Fibroblast of lung (primary cell): Measurements from ENCODE around the gene RAB31. TPM values are rescaled to one million over a fixed set of nuclear protein-coding genes. Genes with fewer than 3 reads are reported as not detected.

Experiments
- DNase-seq, 2 donors: peaks; one replicate each; pipeline versions ENCODE4 v3.0.0 to v3.0.0-alpha.2; 2010; ENCODE audit warnings: low read depth in 2 of 2
- H2AFZ ChIP-seq: 2 replicates; pipeline ENCODE4 v1.5.1; 2012; ENCODE audit warnings: low read length, control low read depth, inconsistent platforms
- H3K27ac ChIP-seq: 2 replicates; pipeline ENCODE4 v1.5.1; 2011; ENCODE audit warnings: low read length, control low read depth; ENCODE audit not compliant: insufficient read depth
- H3K27me3 ChIP-seq: 2 replicates; pipeline ENCODE4 v1.5.1; 2011; ENCODE audit warnings: mild to moderate bottlenecking, low read length; ENCODE audit not compliant: control insufficient read depth, insufficient read depth
- H3K36me3 ChIP-seq: 2 replicates; pipeline ENCODE4 v1.5.1; 2011; ENCODE audit warnings: low read length; ENCODE audit not compliant: control insufficient read depth, insufficient read depth
- H3K4me1 ChIP-seq: 2 replicates; pipeline ENCODE4 v1.5.1; 2011; ENCODE audit warnings: low read length; ENCODE audit not compliant: control insufficient read depth, insufficient read depth; ENCODE audit errors: extremely low read depth
- H3K4me2 ChIP-seq: 2 replicates; pipeline ENCODE4 v1.5.1; 2011; ENCODE audit warnings: low read length, control low read depth; ENCODE audit not compliant: insufficient read depth; ENCODE audit errors: extremely low read depth
- H3K4me3 ChIP-seq, 4 experiments: fragments of 200-600 bp in 1 of 4; sonication (generic) in 1 of 4; replicated peaks in 1 of 4; 2 replicates each; pipeline ENCODE4 v1.5.1; 2011 to 2016; ENCODE audit warnings: low read length in 4 of 4, low read depth in 3 of 4, mild to moderate bottlenecking in 3 of 4, control low read depth in 2 of 4, inconsistent platforms in 1 of 4, mixed read lengths in 1 of 4; ENCODE audit not compliant: insufficient read depth in 1 of 4; ENCODE audit errors: control extremely low read depth in 1 of 4
- H3K79me2 ChIP-seq: 2 replicates; pipeline ENCODE4 v1.5.1; 2012; ENCODE audit warnings: mild to moderate bottlenecking, low read length, inconsistent platforms; ENCODE audit not compliant: control insufficient read depth, insufficient read depth
- H3K9ac ChIP-seq: 2 replicates; pipeline ENCODE4 v1.5.1; 2011; ENCODE audit warnings: mild to moderate bottlenecking, low read length, control low read depth; ENCODE audit not compliant: insufficient read depth
- H3K9me3 ChIP-seq: 2 replicates; pipeline ENCODE4 v1.5.1; 2012; ENCODE audit warnings: low read depth, low read length; ENCODE audit not compliant: control insufficient read depth, insufficient read depth
- H4K20me1 ChIP-seq: 2 replicates; pipeline ENCODE4 v1.5.1; 2011; ENCODE audit warnings: low read length; ENCODE audit not compliant: control insufficient read depth, insufficient read depth; ENCODE audit errors: extremely low read depth
- EZH2 ChIP-seq: IDR thresholded peaks from 2 replicates; pipeline ENCODE4 v1.5.1; 2012; ENCODE audit warnings: low read length, control low read depth, mild to moderate bottlenecking; ENCODE audit errors: missing control alignments
- polyA plus RNA-seq, 2 donors: library from polyadenylated mRNA; depleted of rRNA in 1 of 2; stranded (reverse) in 1 of 2; unstranded in 1 of 2; fragments of >200 nt; gene quantifications; 2 replicates each; pipeline ENCODE4 v1.2.1, GENCODE V29; 2011 to 2012; ENCODE audit warnings: missing spikeins in 1 of 2
- total RNA-seq: library from RNA; depleted of rRNA; stranded (reverse); fragments of >200 nt; gene quantifications from 2 replicates; pipeline ENCODE4 v1.2.1, GENCODE V29; 2014
- TF ChIP-seq, protein P1 (sequence below), 2 donors: IDR thresholded peaks in 1 of 2; conservative IDR thresholded peaks in 1 of 2; 1 replicate in 1 of 2; 2 replicates in 1 of 2; pipeline ENCODE4 v1.5.1; 2011 to 2012; ENCODE audit warnings: low read length in 2 of 2, control low read depth in 1 of 2, inconsistent platforms in 1 of 2, low read depth in 1 of 2, mild to moderate bottlenecking in 1 of 2

The RAB31 gene
- total and polyA plus RNA-seq, 2 donors (not counting 1 experiment from before 2014, with no cell fraction given) = 29.6 to 47.1 TPM

DNA sequence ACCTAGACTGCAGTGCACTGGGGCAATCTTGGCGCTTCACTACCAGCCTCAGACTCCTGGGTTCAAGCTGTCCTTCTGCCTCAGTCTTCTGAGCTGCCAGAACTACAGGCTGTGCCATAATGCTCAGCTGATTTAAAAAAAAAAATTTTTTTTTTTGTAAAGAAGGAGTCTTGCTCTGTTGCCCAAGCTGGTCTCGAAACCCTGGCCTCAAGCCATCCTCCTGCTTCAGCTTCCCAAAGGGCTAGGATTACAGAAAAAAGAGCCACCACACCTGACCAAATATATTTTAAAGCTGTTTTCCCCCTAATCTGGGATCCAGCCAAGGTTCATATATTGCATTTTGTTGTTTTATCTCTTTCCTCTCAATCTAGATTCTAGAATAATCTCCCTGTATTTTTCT, 82.2 kb downstream of the RAB31 start:
- H2AFZ ChIP-seq = no peak overlapping the region
- H3K27ac ChIP-seq = no peak overlapping the region
- H3K4me3 ChIP-seq = no peak overlapping the region
- H3K9ac ChIP-seq = no peak overlapping the region
- no peaks in the 10 kb centered on the region for H3K79me2 ChIP-seq
- no peaks in the 10 kb centered on the region for H4K20me1 ChIP-seq
- TF ChIP-seq, protein P1, sequence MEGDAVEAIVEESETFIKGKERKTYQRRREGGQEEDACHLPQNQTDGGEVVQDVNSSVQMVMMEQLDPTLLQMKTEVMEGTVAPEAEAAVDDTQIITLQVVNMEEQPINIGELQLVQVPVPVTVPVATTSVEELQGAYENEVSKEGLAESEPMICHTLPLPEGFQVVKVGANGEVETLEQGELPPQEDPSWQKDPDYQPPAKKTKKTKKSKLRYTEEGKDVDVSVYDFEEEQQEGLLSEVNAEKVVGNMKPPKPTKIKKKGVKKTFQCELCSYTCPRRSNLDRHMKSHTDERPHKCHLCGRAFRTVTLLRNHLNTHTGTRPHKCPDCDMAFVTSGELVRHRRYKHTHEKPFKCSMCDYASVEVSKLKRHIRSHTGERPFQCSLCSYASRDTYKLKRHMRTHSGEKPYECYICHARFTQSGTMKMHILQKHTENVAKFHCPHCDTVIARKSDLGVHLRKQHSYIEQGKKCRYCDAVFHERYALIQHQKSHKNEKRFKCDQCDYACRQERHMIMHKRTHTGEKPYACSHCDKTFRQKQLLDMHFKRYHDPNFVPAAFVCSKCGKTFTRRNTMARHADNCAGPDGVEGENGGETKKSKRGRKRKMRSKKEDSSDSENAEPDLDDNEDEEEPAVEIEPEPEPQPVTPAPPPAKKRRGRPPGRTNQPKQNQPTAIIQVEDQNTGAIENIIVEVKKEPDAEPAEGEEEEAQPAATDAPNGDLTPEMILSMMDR (conservative IDR thresholded peaks at IDR 0.05 in 1 of 2, IDR thresholded peaks at IDR 0.05 in 1 of 2; ENCODE audit: low read depth in 1 of 2, low read length in 2 of 2) = no peak
- no peak for TF ChIP-seq EZH2
- H3K36me3 ChIP-seq = no peaks in the 10 kb centered on the region
- no peak for DNase-seq
- H3K27me3 ChIP-seq = no peaks in the 10 kb centered on the region
- no peaks in the 10 kb centered on the region for H3K9me3 ChIP-seq
- no peaks in the 10 kb centered on the region for H3K4me1 ChIP-seq
- no peak overlapping the region for H3K4me2 ChIP-seq

DNA sequence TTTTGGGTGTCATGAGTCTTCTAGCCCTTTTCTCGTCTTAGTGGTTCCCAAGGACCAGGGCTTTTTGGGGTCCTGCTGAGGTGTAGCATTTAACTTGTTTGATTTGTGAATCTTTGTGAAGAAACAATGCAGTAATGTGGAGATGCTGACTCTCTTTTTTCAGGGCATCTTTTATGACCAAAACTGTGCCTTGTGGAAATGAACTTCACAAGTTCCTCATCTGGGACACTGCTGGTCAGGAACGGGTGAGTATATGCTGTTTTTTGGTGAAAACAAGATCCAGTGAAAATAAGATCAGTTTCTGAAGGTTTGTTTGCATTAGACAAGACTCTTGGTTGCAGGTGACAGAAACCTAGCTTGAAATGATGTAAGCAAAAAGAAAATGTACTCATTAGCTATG, 83.9 kb downstream of the RAB31 start:
- TF ChIP-seq, protein P1 (conservative IDR thresholded peaks at IDR 0.05 in 1 of 2, IDR thresholded peaks at IDR 0.05 in 1 of 2; ENCODE audit: low read depth in 1 of 2, low read length in 2 of 2) = no peak
- TF ChIP-seq EZH2 = no peak
- H3K9ac ChIP-seq = no peak overlapping the region
- H3K27me3 ChIP-seq = no peaks in the 10 kb centered on the region
- H3K4me3 ChIP-seq = no peak overlapping the region
- no peak overlapping the region for H3K27ac ChIP-seq
- H2AFZ ChIP-seq = no peak overlapping the region
- H3K9me3 ChIP-seq = no peaks in the 10 kb centered on the region
- H4K20me1 ChIP-seq = no peaks in the 10 kb centered on the region
- H3K79me2 ChIP-seq = no peaks in the 10 kb centered on the region
- DNase-seq = no peak
- no peaks in the 10 kb centered on the region for H3K36me3 ChIP-seq
- H3K4me2 ChIP-seq = no peak overlapping the region
- H3K4me1 ChIP-seq = no peaks in the 10 kb centered on the region

DNA sequence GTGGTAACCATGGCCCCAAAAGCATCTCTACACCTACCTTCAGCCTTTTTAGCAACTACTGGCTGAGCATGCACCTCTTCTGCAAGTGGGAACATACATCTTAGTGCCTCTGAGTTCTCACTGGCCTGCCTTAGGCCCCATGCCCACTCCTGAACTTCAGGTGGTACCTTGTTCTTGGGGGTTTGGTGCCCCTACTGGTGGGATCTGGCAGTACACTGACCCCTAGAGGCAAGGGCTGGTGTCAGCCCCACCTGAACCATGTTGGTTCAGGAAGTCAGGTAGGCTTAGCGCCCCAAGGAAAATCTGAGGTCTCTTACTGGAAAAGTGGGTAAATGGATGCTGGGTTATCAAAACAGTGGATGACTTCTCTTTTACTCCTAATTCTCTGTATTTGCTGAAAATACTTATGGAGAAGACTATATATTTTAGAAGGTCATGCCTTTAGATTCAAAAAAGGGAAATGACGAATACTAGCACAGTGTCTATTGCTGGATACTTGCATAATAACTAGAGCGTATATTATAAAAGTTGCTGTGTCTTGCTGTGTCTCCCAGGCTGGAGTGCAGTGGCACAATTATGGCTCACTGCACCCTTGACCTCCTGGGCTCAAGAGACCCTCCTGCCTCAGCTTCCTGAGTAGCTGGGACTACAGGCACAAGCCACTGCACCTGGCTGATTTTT, 84.6 kb downstream of the RAB31 start:
- Histone ChIP-seq H3K9me3 (no peaks in the 10 kb centered on the region), H3K27me3 (no peaks in the 10 kb centered on the region), H3K4me2 (no peak overlapping the region), H3K9ac (no peak overlapping the region), H3K4me1 (no peaks in the 10 kb centered on the region), H3K79me2 (no peaks in the 10 kb centered on the region), H4K20me1 (no peaks in the 10 kb centered on the region), H2AFZ (no peak overlapping the region), H3K4me3 (no peak overlapping the region), H3K36me3 (no peaks in the 10 kb centered on the region), H3K27ac (no peak overlapping the region)
- no peak for DNase-seq
- TF ChIP-seq, protein P1 (conservative IDR thresholded peaks at IDR 0.05 in 1 of 2, IDR thresholded peaks at IDR 0.05 in 1 of 2; ENCODE audit: low read depth in 1 of 2, low read length in 2 of 2) = peak; percentile 25 to 34
- TF ChIP-seq EZH2 = no peak
